Measurements from ENCODE around the gene SUPT6H. TPM values are rescaled to one million over a fixed set of nuclear protein-coding genes. Genes with fewer than 3 reads are reported as not detected.

The SUPT6H gene
- total RNA-seq, 4 donors from 2014 or later, result 56.4 to 101 (median 66.6) TPM

DNA sequence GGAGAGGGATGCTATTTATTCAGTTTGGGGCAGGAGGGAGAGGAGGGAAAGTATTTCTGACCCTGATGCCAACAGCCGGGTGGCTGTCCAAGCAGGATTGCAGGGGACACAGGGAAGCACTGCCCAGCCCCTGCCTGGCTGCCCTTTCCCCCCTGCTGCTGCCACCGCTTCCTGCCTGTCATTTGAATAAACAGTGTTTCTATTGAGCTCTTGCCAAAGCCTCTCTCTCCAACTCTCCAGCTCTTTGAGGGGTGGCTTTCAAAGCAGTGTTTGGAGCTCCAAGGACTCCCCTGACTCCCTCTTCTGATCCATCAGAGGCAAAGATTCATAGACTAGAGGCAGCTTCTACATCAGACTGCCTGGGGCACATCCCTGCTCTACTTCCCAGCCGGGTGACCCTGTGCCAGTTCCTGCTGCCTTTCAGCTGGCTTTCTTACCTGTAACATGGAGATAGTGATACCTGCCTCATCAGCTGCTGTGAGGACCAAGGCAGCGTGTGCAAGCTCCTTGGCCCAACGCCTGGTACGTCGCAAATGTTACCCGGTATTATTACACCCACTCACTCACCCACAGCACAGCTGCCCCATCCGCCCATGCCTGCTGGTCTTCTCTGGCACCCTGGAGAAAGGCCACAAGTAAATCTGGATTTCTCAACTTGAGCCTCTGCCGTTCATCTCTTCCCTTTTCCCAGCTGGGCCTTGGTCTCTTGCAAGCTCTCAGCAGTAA is 40.2 kb downstream of the SUPT6H start:
- peaks cover 6 to 79% (median 33%) of the 10 kb centered on the region in 3 donors for H3K36me3 ChIP-seq
- no peaks in the 10 kb centered on the region for H3K9me3 ChIP-seq
- no peak overlapping the region for H3K4me3 ChIP-seq
- 42 to 53% methylated on average over 10 of the region's 10 CpGs for WGBS, 2 donors
- H3K4me1 ChIP-seq, result peaks cover 0 to 21% (median 5%) of the 10 kb centered on the region in 4 donors
- H3K27ac ChIP-seq, result peak overlapping the region in 2 of 4 donors; percentile 64 to 70
- TF ChIP-seq, protein P1, sequence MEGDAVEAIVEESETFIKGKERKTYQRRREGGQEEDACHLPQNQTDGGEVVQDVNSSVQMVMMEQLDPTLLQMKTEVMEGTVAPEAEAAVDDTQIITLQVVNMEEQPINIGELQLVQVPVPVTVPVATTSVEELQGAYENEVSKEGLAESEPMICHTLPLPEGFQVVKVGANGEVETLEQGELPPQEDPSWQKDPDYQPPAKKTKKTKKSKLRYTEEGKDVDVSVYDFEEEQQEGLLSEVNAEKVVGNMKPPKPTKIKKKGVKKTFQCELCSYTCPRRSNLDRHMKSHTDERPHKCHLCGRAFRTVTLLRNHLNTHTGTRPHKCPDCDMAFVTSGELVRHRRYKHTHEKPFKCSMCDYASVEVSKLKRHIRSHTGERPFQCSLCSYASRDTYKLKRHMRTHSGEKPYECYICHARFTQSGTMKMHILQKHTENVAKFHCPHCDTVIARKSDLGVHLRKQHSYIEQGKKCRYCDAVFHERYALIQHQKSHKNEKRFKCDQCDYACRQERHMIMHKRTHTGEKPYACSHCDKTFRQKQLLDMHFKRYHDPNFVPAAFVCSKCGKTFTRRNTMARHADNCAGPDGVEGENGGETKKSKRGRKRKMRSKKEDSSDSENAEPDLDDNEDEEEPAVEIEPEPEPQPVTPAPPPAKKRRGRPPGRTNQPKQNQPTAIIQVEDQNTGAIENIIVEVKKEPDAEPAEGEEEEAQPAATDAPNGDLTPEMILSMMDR (IDR thresholded peaks at IDR 0.05), result no peak
- TF ChIP-seq EP300 (IDR thresholded peaks at IDR 0.05) (no peak), POLR2A (IDR thresholded peaks at IDR 0.05) (no peak)
- no peaks in the 10 kb centered on the region for H3K27me3 ChIP-seq
- DNase-seq (ENCODE audit: low spot score in 2 of 2), result no peak

DNA sequence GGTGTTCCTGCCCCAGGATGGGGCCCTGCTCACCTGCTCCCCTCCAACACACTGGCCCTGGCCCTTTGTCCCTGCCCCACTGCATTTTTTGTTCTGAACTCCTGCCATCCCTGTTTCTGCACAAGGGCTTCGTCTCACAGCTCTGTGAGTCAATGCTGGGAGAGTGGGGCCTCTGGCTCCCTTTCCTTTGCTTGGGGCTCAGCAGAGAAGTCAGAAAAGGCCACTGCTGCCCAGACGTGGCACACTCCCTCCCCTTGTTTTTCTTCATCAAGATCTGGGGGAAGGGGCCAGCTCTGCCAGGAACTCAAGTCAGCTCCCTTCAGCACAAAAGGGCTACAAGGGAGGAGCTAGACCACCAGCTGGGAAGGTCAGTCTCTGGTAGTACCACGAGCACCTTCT is 40.7 kb downstream of the SUPT6H start:
- Histone ChIP-seq H3K27me3 (no peaks in the 10 kb centered on the region), H3K4me3 (no peak overlapping the region), H3K4me1 (peaks cover 0 to 21% (median 5%) of the 10 kb centered on the region in 4 donors), H3K36me3 (peaks cover 6 to 74% (median 29%) of the 10 kb centered on the region in 3 donors), H3K27ac (peak overlapping the region in 2 of 4 donors; percentile 64 to 70), H3K9me3 (no peaks in the 10 kb centered on the region)
- DNase-seq (ENCODE audit: low spot score in 2 of 2), result no peak
- 32 to 47% methylated on average over 3 of the region's 3 CpGs for WGBS, 2 donors
- TF ChIP-seq EP300 (IDR thresholded peaks at IDR 0.05), result no peak
- TF ChIP-seq, protein P1 (IDR thresholded peaks at IDR 0.05), result no peak
- TF ChIP-seq POLR2A (IDR thresholded peaks at IDR 0.05), result no peak

DNA sequence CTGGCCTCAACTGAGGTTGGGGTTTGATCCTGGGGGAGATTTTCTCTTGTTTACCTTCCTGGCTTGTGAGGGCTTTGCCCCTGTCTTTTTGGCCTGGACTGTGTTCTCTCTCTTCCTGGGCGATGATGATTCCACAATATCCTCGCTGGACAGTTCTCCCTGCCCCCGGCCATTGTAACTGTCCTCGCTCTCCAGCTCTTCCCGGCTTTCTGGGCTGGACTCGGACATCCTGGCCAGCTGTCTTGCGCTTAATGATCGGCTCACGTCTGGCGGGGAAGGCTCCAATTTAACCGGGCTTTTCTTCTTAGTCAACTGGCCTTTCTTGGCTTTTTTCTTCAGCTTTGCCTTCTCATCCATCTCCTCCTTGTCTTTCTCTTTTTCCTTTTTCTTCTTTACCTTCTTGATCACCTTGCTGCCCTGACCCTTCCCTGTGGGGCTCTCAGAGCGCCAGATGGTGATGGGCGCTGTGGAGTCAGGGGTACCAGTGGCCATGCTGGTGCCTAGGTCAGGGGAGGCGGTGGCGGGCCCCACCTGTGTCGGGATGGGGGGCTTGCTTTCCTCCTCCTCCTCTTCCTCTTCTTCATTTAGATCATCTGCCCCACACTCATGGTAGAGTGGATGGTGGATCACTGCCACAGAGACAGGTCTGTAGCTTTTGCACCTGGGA is 41.7 kb downstream of the SUPT6H start:
- Histone ChIP-seq H3K36me3 (peaks cover 6 to 64% (median 20%) of the 10 kb centered on the region in 3 donors), H3K27me3 (no peaks in the 10 kb centered on the region), H3K27ac (peak overlapping the region in 2 of 4 donors; percentile 64 to 70), H3K4me3 (no peak overlapping the region), H3K9me3 (no peaks in the 10 kb centered on the region), H3K4me1 (peaks cover 0 to 21% (median 5%) of the 10 kb centered on the region in 4 donors)
- DNase-seq (ENCODE audit: low spot score in 2 of 2), result no peak
- TF ChIP-seq, protein P1 (IDR thresholded peaks at IDR 0.05), result no peak
- no peak for TF ChIP-seq EP300 (IDR thresholded peaks at IDR 0.05)
- no peak for TF ChIP-seq POLR2A (IDR thresholded peaks at IDR 0.05)
- WGBS, 2 donors, result 77 to 79% methylated on average over 16 of the region's 16 CpGs

DNA sequence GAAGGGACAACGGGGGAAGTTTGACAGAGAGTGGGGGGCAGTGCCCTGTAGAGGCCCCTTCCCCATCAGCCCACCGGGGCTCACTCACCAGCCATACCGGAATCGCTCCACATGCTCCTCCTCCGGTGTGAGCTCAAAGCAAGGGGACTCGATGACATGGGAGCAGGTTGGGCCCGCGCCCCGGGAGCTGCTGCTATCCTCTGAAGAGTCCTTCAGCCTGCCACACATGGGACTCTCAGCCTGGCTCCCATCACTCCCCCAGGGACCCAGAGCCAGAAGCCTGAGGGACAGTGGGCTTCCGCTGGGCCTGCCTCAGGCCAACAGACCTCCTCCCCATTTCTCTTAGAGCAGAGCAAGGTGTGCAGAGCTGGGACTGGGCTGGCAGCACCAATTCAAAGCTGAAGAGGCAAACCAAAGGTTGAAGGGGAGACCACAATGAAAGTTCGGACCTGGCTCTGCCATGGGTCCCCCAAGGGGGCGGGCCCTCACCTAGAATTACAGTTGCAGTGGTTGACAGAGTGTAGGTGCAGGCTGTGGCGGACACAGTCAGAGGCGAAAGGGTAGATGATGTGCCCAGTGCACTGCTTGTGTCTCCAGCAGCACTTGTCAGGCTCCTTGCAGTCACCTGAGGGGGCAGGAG is 42.3 kb downstream of the SUPT6H start:
- TF ChIP-seq POLR2A (IDR thresholded peaks at IDR 0.05) (no peak), EP300 (IDR thresholded peaks at IDR 0.05) (no peak)
- TF ChIP-seq, protein P1 (IDR thresholded peaks at IDR 0.05), result no peak

More for the DNA sequence above, 42.3 kb downstream of the SUPT6H start:
- peaks cover 4 to 58% (median 13%) of the 10 kb centered on the region in 3 donors for H3K36me3 ChIP-seq
- no peaks in the 10 kb centered on the region for H3K27me3 ChIP-seq
- H3K27ac ChIP-seq, result no peak overlapping the region
- no peaks in the 10 kb centered on the region for H3K9me3 ChIP-seq
- no peak for DNase-seq (ENCODE audit: low spot score in 2 of 2)
- peaks cover 0 to 25% (median 5%) of the 10 kb centered on the region in 4 donors for H3K4me1 ChIP-seq
- H3K4me3 ChIP-seq, result no peak overlapping the region
- 81 to 89% methylated on average over 14 of the region's 14 CpGs for WGBS, 2 donors
